Keratinocyte (primary cell): ENCODE results near the gene ABHD17B. TPM values are rescaled to one million over a fixed set of nuclear protein-coding genes. Genes with fewer than 3 reads are reported as not detected.

ENCODE experiments used
- DNase-seq: peaks from one replicate; pipeline ENCODE4 v3.0.0-alpha.2; 2011; ENCODE audit warnings: low read depth, missing footprints, low spot score
- FAIRE-seq: peaks from 2 replicates; lab custom pipeline; 2011; peaks lifted over from hg19 to GRCh38; lab: Jason Lieb, UNC
- H2AFZ ChIP-seq: 2 replicates; pipeline ENCODE4 v1.6.0; 2012; ENCODE audit warnings: low read length, control low read depth, inconsistent platforms; ENCODE audit not compliant: control insufficient read depth
- H3K27ac ChIP-seq: 2 replicates; pipeline ENCODE4 v1.5.1; 2011; ENCODE audit warnings: low read length; ENCODE audit not compliant: control insufficient read depth, insufficient read depth
- H3K27me3 ChIP-seq: 3 replicates; pipeline ENCODE4 v1.6.0; 2011; ENCODE audit warnings: low read length; ENCODE audit not compliant: control insufficient read depth, insufficient read depth; ENCODE audit errors: extremely low read depth
- H3K36me3 ChIP-seq, 2 experiments: 2 replicates in 1 of 2; 3 replicates in 1 of 2; pipeline ENCODE4 v1.5.1; 2011; ENCODE audit warnings: low read length in 2 of 2, mild to moderate bottlenecking in 1 of 2; ENCODE audit not compliant: control insufficient read depth in 2 of 2, insufficient read depth in 2 of 2; ENCODE audit errors: extremely low read depth in 1 of 2
- H3K4me1 ChIP-seq: 3 replicates; pipeline ENCODE4 v1.5.1; 2011; ENCODE audit warnings: low read length; ENCODE audit not compliant: control insufficient read depth, insufficient read depth; ENCODE audit errors: extremely low read depth
- H3K4me2 ChIP-seq: 3 replicates; pipeline ENCODE4 v1.6.0; 2011; ENCODE audit warnings: low read depth, low read length; ENCODE audit not compliant: control insufficient read depth, insufficient read depth; ENCODE audit errors: extremely low read depth
- H3K4me3 ChIP-seq, 3 experiments: fragments of 200-600 bp in 1 of 3; sonication (generic) in 1 of 3; 2 replicates in 2 of 3; 3 replicates in 1 of 3; pipeline ENCODE4 v1.5.1; 2011 to 2016; ENCODE audit warnings: low read length in 3 of 3, mild to moderate bottlenecking in 3 of 3, control low read depth in 2 of 3, inconsistent platforms in 1 of 3, low read depth in 1 of 3, mixed read lengths in 1 of 3, mixed run types in 1 of 3, moderate library complexity in 1 of 3; ENCODE audit not compliant: control insufficient read depth in 2 of 3, insufficient read depth in 2 of 3; ENCODE audit errors: extremely low read depth in 1 of 3
- H3K79me2 ChIP-seq: 2 replicates; pipeline ENCODE4 v1.6.0; 2012; ENCODE audit warnings: low read length; ENCODE audit not compliant: control insufficient read depth, insufficient read depth
- H3K9ac ChIP-seq: 3 replicates; pipeline ENCODE4 v1.6.0; 2011; ENCODE audit warnings: low read length; ENCODE audit not compliant: control insufficient read depth, insufficient read depth; ENCODE audit errors: extremely low read depth
- H3K9me1 ChIP-seq: 3 replicates; pipeline ENCODE4 v1.6.0; 2011; ENCODE audit warnings: low read length; ENCODE audit not compliant: control insufficient read depth, insufficient read depth; ENCODE audit errors: extremely low read depth
- H3K9me3 ChIP-seq: 2 replicates; pipeline ENCODE4 v1.5.1; 2012; ENCODE audit warnings: low read depth, low read length; ENCODE audit not compliant: control insufficient read depth
- H4K20me1 ChIP-seq: 3 replicates; pipeline ENCODE4 v1.6.0; 2011; ENCODE audit warnings: low read length; ENCODE audit not compliant: control insufficient read depth, insufficient read depth; ENCODE audit errors: extremely low read depth
- EZH2 ChIP-seq: IDR thresholded peaks from one replicate; pipeline ENCODE4 v1.6.1; 2012; ENCODE audit warnings: inconsistent platforms, mild to moderate bottlenecking, low read length, moderate library complexity
- dilution Hi-C: fragments of 300-500 bp; cut with MboI; formaldehyde crosslinking; loops from one replicate; pipeline ENCODE4 v1.7.0; 2020; ENCODE audit warnings: low sequenced_read_pairs; ENCODE audit not compliant: extremely low pct_ligation_motif_present
- polyA plus RNA-seq, 5 experiments: library from polyadenylated mRNA; depleted of rRNA in 3 of 5; stranded (reverse) in 3 of 5; stranded (forward) in 1 of 5; unstranded in 1 of 5; fragments of >200 nt; gene quantifications; 1 replicate in 1 of 5; 2 replicates in 3 of 5; 3 replicates in 1 of 5; pipeline versions ENCODE4 v1.2.1 to v1.2.3, GENCODE V29; 2011 to 2012; ENCODE audit warnings: missing spikeins in 2 of 5, low read depth in 1 of 5, low replicate concordance in 1 of 5
- TF ChIP-seq, protein P1 (sequence below), 3 experiments: IDR thresholded peaks in 1 of 3; conservative IDR thresholded peaks in 1 of 3; optimal IDR thresholded peaks in 1 of 3; 2 replicates in 2 of 3; 3 replicates in 1 of 3; pipeline versions ENCODE3 to v1.5.1; 2011; ENCODE audit warnings: low read length in 3 of 3, mild to moderate bottlenecking in 3 of 3, moderate library complexity in 2 of 3, control low read depth in 1 of 3, inconsistent platforms in 1 of 3; ENCODE audit not compliant: insufficient read depth in 2 of 3; ENCODE audit errors: extremely low read depth in 1 of 3

Gene ABHD17B
- polyA plus RNA-seq, 1 donor (not counting 4 experiments of a cell fraction or from before 2014, with no cell fraction given), result 16.3 TPM

DNA sequence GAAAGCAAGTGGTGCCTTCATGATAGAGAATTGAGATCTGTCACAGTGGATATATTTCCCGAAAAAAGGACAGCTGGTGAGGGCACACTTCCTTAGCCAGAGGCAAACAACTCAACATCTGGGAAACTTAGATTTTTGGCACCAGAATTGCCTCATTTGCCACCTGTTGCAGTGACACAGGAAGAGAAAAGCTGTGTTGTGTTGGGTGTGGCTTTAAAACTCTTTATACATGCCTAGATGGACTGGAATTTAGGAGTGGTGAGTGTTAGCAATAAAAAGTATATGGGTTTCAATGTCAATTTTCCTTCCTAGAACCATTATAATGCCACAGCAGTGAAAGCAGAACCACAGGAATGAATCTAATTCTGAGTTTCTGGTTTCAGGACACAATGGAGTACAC is 80.1 kb downstream of the ABHD17B start:
- Histone ChIP-seq H3K9me1 (no peaks in the 10 kb centered on the region), H2AFZ (no peak overlapping the region), H3K9me3 (no peaks in the 10 kb centered on the region), H3K4me2 (no peak overlapping the region), H3K79me2 (no peaks in the 10 kb centered on the region), H3K4me1 (no peaks in the 10 kb centered on the region), H3K36me3 (no peaks in the 10 kb centered on the region), H3K9ac (no peak overlapping the region), H3K27ac (no peak overlapping the region), H4K20me1 (no peaks in the 10 kb centered on the region), H3K4me3 (no peak overlapping the region), H3K27me3 (no peaks in the 10 kb centered on the region)
- dilution Hi-C loops, result no loop called here
- TF ChIP-seq EZH2, result no peak
- TF ChIP-seq, protein P1, sequence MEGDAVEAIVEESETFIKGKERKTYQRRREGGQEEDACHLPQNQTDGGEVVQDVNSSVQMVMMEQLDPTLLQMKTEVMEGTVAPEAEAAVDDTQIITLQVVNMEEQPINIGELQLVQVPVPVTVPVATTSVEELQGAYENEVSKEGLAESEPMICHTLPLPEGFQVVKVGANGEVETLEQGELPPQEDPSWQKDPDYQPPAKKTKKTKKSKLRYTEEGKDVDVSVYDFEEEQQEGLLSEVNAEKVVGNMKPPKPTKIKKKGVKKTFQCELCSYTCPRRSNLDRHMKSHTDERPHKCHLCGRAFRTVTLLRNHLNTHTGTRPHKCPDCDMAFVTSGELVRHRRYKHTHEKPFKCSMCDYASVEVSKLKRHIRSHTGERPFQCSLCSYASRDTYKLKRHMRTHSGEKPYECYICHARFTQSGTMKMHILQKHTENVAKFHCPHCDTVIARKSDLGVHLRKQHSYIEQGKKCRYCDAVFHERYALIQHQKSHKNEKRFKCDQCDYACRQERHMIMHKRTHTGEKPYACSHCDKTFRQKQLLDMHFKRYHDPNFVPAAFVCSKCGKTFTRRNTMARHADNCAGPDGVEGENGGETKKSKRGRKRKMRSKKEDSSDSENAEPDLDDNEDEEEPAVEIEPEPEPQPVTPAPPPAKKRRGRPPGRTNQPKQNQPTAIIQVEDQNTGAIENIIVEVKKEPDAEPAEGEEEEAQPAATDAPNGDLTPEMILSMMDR (optimal IDR thresholded peaks at IDR 0.05 in 1 of 3, IDR thresholded peaks at IDR 0.05 in 1 of 3, conservative IDR thresholded peaks at IDR 0.05 in 1 of 3; ENCODE audit: extremely low read depth in 1 of 3, insufficient read depth in 2 of 3, low read length in 3 of 3), result no peak
- FAIRE-seq (no peak), DNase-seq (no peak)

DNA sequence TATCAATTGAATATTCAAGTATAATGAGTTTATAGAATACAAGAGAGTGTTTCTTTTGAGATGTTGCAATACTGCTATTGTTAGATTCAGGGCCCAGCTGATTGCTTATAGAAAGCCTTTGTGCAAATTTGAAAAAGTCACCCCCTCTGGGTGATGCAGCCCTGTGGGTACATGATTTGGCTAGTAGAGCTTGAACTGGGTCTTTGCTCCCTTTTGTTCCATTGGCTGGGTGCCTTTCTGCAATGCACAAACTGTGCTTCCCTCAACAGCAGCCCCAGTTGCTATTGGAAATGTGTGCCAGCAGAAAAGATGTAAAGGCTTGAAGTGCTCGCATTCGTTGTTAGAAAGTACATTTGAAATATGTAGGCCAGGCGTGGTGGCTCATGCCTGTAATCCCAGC is 80.8 kb downstream of the ABHD17B start:
- dilution Hi-C loops, result no loop called here
- no peak for FAIRE-seq

More for the DNA sequence above, 80.8 kb downstream of the ABHD17B start:
- Histone ChIP-seq H3K36me3 (no peaks in the 10 kb centered on the region), H3K79me2 (no peaks in the 10 kb centered on the region), H3K4me3 (no peak overlapping the region), H4K20me1 (no peaks in the 10 kb centered on the region), H3K4me1 (no peaks in the 10 kb centered on the region), H3K9ac (no peak overlapping the region), H3K4me2 (no peak overlapping the region), H3K9me3 (no peaks in the 10 kb centered on the region), H2AFZ (no peak overlapping the region), H3K9me1 (no peaks in the 10 kb centered on the region), H3K27me3 (no peaks in the 10 kb centered on the region), H3K27ac (no peak overlapping the region)
- DNase-seq, result no peak
- TF ChIP-seq, protein P1 (optimal IDR thresholded peaks at IDR 0.05 in 1 of 3, IDR thresholded peaks at IDR 0.05 in 1 of 3, conservative IDR thresholded peaks at IDR 0.05 in 1 of 3; ENCODE audit: extremely low read depth in 1 of 3, insufficient read depth in 2 of 3, low read length in 3 of 3), result no peak
- no peak for TF ChIP-seq EZH2
